ENCODE data around the gene TRMO. TPM values are rescaled to one million over a fixed set of nuclear protein-coding genes. Genes with fewer than 3 reads are reported as not detected.

TRMO gene
- total RNA-seq, 1 donor from 2014 or later: 6.0 TPM

Other genes with a start within 250 kb of the TRMO start
- 6.4 TPM for gene XPA, start 225.2 kb downstream of the TRMO start, total RNA-seq
- gene FOXE1, start 69.3 kb downstream of the TRMO start, total RNA-seq: not detected
- gene HEMGN, start 15.7 kb upstream of the TRMO start, total RNA-seq: not detected
- gene ANP32B, start 60.8 kb upstream of the TRMO start, total RNA-seq: 49.1 TPM
- gene NANS, start 134.2 kb upstream of the TRMO start, total RNA-seq: 35.9 TPM
- 4.0 TPM for gene TRIM14, start 196.7 kb upstream of the TRMO start, total RNA-seq